Renal cortical epithelial cell (primary cell): ENCODE measurements around the gene CLMN. TPM values are rescaled to one million over a fixed set of nuclear protein-coding genes. Genes with fewer than 3 reads are reported as not detected.
"Not testable (repeated sequence)": the region's sequence is repeated elsewhere in the genome, so short reads cannot be mapped to it uniquely, and the experiment has no call there.

Source experiments
- DNase-seq: peaks from one replicate; pipeline ENCODE4 v3.0.0-alpha.2; 2011; ENCODE audit warnings: low read depth
- total RNA-seq: library from RNA; depleted of rRNA; stranded (reverse); fragments of >200 nt; gene quantifications from 2 replicates; pipeline ENCODE4 v1.2.3, GENCODE V29; 2014

Gene CLMN
- total RNA-seq, 1 donor from 2014 or later: 30.3 TPM

GRCh38 chr14:95220663-95221231, 99.0 kb downstream of the CLMN start:
- DNase-seq: peak; percentile 31

- no peak for DNase-seq
These were observed 101.1 kb downstream of the CLMN start for GRCh38 chr14:95218472-95219193.

GRCh38 chr14:95218006-95218405, 101.7 kb downstream of the CLMN start:
- no peak for DNase-seq

- no peak for DNase-seq
These were observed 102.3 kb downstream of the CLMN start for GRCh38 chr14:95217391-95217900.

GRCh38 chr14:95216008-95216407, 103.7 kb downstream of the CLMN start:
- no peak for DNase-seq

DNA sequence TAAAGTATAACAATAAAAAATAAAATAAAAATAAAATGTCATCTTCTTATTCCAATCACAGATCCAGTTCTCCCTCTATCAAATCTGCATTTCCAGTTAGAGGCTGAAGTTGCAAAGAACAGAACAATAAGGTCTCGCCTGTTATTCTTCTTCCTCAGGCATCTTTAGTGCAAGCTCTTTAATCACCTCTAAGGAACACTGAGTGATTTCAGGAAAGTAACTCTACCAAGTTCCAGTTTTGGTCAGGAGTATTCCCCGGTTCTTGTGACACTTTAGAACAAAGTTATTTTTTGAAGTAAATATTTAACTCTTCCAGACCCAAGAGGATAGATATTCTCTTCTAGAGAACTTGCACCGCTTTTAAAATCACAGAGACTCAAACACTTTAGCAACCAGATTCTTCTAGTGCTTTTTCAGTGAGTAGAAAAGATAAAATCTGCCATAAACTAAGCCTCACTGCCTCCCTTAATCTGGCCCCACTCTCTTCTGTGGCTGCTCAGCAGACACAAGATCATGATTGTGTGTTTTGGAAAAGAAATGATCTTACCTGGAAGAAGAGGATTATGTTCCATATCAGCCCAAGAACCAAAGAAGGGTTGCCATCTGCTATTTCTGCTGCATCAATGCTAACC, 104.5 kb downstream of the CLMN start:
- DNase-seq: peak; percentile 68

DNA sequence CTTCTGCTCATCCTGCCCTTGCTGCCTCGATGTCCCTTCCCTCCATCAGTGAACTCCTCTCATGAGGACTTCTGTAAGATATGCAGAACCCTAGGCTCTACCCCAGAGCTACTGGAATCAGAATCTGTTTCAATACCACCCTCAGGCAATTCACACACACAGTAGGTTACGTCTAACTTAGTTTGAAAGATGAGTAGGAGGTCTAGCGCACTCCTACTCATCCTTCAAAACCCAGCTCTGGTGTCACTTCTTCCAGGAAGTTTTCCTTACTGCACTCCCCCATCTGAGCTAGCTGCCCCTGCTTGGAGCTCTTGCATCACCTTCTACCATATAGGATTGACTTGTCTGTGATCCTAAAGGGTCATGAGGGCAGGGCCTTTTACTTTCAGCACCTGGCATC, 105.9 kb downstream of the CLMN start:
- DNase-seq: no peak

- peak; percentile 64 for DNase-seq
These were observed 107.8 kb downstream of the CLMN start for GRCh38 chr14:95211721-95212504.

GRCh38 chr14:95210699-95211098, 109.0 kb downstream of the CLMN start:
- DNase-seq: no peak

GRCh38 chr14:95208598-95208997, 111.1 kb downstream of the CLMN start:
- no peak for DNase-seq

- no peak for DNase-seq
These were observed 112.1 kb downstream of the CLMN start for GRCh38 chr14:95207475-95208233.

- DNase-seq: no peak
These were observed 113.2 kb downstream of the CLMN start for GRCh38 chr14:95206534-95206933.

DNA sequence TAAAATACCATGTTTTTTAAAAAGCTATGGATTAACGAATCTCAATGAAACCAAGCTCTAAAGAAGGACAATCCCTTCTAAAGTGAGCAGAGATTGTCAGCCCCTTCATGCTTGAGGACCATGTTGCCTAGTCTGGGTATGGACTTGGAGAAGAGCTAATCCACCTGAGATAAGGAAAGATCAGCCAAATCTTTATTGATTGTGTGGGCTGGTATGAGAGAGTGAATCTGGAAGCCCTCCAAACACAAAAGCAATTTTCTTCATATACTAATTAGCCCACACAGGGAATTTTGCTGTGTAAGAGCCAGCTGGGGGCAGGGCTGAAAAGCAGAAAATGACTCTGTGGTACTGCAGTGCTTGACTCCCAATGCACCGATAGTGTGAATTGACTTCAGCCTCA, 115.0 kb downstream of the CLMN start:
- no peak for DNase-seq

- DNase-seq: not testable (repeated sequence)
These were observed 118.0 kb downstream of the CLMN start for GRCh38 chr14:95201745-95202144.

GRCh38 chr14:95200404-95200803, 119.3 kb downstream of the CLMN start:
- DNase-seq: no peak

DNA sequence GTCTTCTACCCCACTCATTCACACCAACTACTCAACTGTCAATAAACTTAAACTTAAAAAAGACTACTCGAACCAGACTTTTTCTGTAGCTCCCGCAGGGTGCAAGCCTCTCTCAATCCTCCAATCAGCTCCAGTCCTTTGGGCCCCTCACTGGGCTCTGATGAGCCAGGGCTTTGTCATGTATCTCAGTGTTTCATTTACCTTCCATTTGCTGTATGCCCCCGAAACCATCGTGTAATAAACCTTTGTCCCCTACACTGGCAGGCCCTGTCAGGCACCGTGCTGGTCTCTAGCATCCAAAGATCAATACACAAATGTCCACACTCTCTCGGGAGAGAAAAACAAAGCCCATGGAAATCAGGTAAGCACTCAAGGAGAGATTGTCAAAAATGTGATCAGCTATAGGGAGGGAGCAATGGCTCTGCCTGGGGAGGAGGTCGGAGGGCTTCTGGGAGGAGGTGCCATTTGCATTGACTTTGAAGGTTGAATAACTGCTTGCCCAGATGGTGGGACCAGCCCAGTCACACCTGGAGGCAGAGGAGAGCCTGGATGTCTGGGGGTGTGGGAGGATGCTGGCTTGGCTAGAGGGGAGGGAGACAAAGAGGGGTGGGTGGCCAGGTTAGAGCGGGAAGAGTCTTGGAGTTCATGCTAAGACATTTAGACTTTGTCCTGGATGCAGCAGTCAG, 120.3 kb downstream of the CLMN start:
- DNase-seq: no peak

DNA sequence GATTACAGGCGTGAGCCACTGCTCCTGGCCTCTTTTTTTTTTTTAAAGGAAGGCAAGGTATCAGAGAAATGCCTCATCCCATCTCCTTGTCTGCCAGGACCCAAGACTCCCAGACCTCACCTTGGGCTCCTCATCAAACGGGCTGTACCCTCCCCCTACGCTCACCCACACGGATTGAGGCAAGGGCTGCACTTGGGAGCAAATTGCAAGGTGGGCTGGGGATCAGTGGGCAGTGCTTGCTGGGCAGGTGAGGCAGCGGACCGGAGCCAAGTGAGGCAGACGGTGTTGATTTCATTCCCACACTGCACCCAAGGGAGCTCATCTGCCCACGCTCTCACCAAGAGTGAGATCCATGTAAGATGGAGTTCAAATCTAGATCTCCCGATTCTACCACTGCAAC, 121.4 kb downstream of the CLMN start:
- no peak for DNase-seq

DNA sequence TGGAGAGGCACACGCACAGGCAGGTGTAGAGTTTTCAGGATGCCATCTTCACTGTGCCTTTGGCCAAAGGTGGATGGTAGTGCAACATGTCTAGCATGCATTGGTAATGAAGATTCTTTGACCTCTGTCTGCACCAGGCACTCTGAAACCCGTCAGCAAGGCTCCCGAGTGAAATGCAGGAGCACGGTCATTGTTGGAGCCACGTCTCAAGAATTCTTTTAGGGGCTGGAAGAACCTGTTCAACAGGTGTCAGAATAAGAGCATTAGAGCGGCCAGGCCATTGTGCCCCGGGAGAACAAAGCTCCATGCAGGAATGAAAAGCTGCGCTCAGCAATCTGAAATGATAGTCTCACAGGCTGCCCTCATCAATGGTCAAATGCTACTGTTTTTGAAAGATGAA, 122.2 kb downstream of the CLMN start:
- peak; percentile 25 for DNase-seq

DNA sequence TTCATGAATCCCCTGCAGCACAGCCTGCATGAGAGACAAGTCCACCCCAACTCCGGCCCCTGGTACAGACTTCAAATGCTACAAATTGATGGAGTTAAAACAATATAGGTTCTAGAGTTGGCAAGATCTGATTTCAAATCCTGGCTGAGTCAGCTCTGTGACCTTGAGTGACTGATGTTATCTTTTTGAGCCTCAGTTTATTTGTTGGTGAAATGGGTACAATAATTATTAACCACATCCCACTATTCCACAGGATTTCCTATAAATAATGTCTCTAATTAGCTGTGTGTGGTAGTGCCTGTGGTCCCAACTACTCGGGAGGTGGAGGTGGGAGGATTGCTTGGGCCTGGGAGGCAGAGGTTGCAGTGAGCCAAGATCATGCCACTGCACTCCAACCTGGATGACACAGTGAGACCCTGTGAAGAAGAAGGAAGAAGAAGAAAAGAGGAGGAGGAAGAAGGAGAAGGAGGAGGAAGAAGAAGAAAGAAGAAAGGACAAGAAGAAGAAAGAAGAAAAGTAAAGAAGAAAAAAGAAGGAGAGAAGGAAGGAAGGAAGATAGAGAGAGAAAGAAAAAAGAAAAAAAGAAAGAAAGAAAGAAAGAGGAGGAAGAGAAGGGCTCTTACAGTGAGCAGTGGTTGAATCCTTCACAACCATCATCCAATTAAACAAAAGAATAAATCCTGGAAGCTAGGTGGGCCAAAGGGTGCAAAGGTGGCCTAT, 122.7 kb downstream of the CLMN start:
- no peak for DNase-seq

- no peak for DNase-seq
These were observed 123.4 kb downstream of the CLMN start for GRCh38 chr14:95196268-95196667.
